K562 (cell line): Measurements from ENCODE around the gene ALK. TPM values are rescaled to one million over a fixed set of nuclear protein-coding genes. Genes with fewer than 3 reads are reported as not detected.

Source experiments
- ATAC-seq: fragments of 200-7000 bp; cut with Tn5 transposase; 3 replicates; pipeline ENCODE4 v1.9.1; 2020; ENCODE audit warnings: moderate library complexity
- BruUV-seq: library from RNA; stranded (reverse); fragments of 400-500 nt; replicated peaks from 2 replicates; lab custom pipeline; 2021; lab: Mats Ljungman, UMichigan
- CTCF ChIA-PET: fragments of 300-600 bp; formaldehyde crosslinking; extraction: SDS; loops from one replicate; lab custom pipeline; 2021; ENCODE audit warnings: low intra/inter-chr PET ratio; lab: Yijun Ruan, JAX
- POLR2A ChIA-PET: fragments of 300-600, 350-650 bp; sonication (Branson Sonifier 250); formaldehyde crosslinking; extraction: SDS; loops from one replicate; lab custom pipeline; 2021; ENCODE audit warnings: antibody characterized with exemption, inconsistent platforms; lab: Yijun Ruan, JAX
- DNase-seq, 4 experiments: peaks; one replicate each; pipeline versions ENCODE4 v3.0.0 to v3.0.0-alpha.2; 2011 to 2018; ENCODE audit warnings: low spot score in 3 of 4, mixed read lengths in 3 of 4; ENCODE audit errors: extremely low read depth in 1 of 4
- FAIRE-seq: peaks from 2 replicates; lab custom pipeline; 2011; peaks lifted over from hg19 to GRCh38; lab: Jason Lieb, UNC
- H2AFZ ChIP-seq: 2 replicates; pipeline ENCODE4 v1.6.0; 2011; ENCODE audit warnings: low read depth, low read length, control low read depth, inconsistent platforms
- H3K27ac ChIP-seq: fragments of 200-600 bp; 3 replicates; pipeline ENCODE4 v1.8.0; 2011; ENCODE audit warnings: low read depth, mild to moderate bottlenecking, control low read depth, inconsistent platforms, low read length, moderate library complexity, mixed read lengths; ENCODE audit errors: extremely low read depth
- H3K27me3 ChIP-seq, 2 experiments: fragments of 300-600 bp in 1 of 2; 2 replicates in 1 of 2; 3 replicates in 1 of 2; pipeline versions ENCODE4 v1.6.0 to v1.8.0; 2011; ENCODE audit warnings: inconsistent platforms in 2 of 2, low read length in 2 of 2, mild to moderate bottlenecking in 1 of 2, mixed read lengths in 1 of 2, moderate library complexity in 1 of 2; ENCODE audit not compliant: control insufficient read depth in 2 of 2, insufficient read depth in 2 of 2
- H3K36me3 ChIP-seq: fragments of 300-600 bp; 3 replicates; pipeline ENCODE4 v1.8.0; 2011; ENCODE audit warnings: mild to moderate bottlenecking, low read length, inconsistent platforms; ENCODE audit not compliant: control insufficient read depth, insufficient read depth
- H3K4me1 ChIP-seq, 2 experiments: fragments of 200-600 bp in 1 of 2; replicated peaks in 1 of 2; 2 replicates in 1 of 2; 3 replicates in 1 of 2; pipeline versions ENCODE4 v1.5.1 to v1.8.0; 2011; ENCODE audit warnings: inconsistent platforms in 2 of 2, low read length in 2 of 2, mild to moderate bottlenecking in 1 of 2, mixed read lengths in 1 of 2, moderate library complexity in 1 of 2; ENCODE audit not compliant: control insufficient read depth in 2 of 2, insufficient read depth in 2 of 2
- H3K4me2 ChIP-seq: 2 replicates; pipeline ENCODE4 v1.6.1; 2011; ENCODE audit warnings: low read length, control low read depth, inconsistent platforms, mixed read lengths; ENCODE audit not compliant: insufficient read depth
- H3K4me3 ChIP-seq: fragments of 200-600 bp; sonication (generic), shearing (Covaris generic); 2 replicates; pipeline ENCODE4 v1.5.1; 2016; ENCODE audit warnings: control low read depth, inconsistent platforms
- H3K79me2 ChIP-seq: fragments of 200-600 bp; 3 replicates; pipeline ENCODE4 v1.8.0; 2011; ENCODE audit warnings: low read length, inconsistent platforms; ENCODE audit not compliant: control insufficient read depth, insufficient read depth
- H3K9ac ChIP-seq, 2 experiments: 2 replicates each; pipeline versions ENCODE4 v1.6.0 to v1.6.1; 2011; ENCODE audit warnings: low read depth in 2 of 2, low read length in 2 of 2, control low read depth in 1 of 2, inconsistent platforms in 1 of 2, mild to moderate bottlenecking in 1 of 2, mixed read lengths in 1 of 2; ENCODE audit not compliant: insufficient read depth in 1 of 2
- H3K9me1 ChIP-seq: one replicate; pipeline ENCODE4 v1.6.0; 2011; ENCODE audit warnings: inconsistent platforms, mild to moderate bottlenecking, low read length, moderate library complexity; ENCODE audit not compliant: control insufficient read depth, insufficient read depth
- H3K9me3 ChIP-seq: replicated peaks from 2 replicates; pipeline ENCODE4 v1.5.1; 2011; ENCODE audit warnings: low read depth, low read length, inconsistent platforms; ENCODE audit not compliant: control insufficient read depth, insufficient read depth
- H4K20me1 ChIP-seq: replicated peaks from 2 replicates; pipeline ENCODE4 v1.6.1; 2011; ENCODE audit warnings: low read length, inconsistent platforms, mixed read lengths; ENCODE audit not compliant: control insufficient read depth, insufficient read depth
- CREB5 ChIP-seq: fragments of 250-450 bp; sonication (Bioruptor Pico); IDR thresholded peaks from 2 replicates; pipeline ENCODE4 v1.5.0; 2020; ENCODE audit warnings: mild to moderate bottlenecking
- CTCF ChIP-seq, 3 experiments: IDR thresholded peaks in 2 of 3; conservative IDR thresholded peaks in 1 of 3; 2 replicates each; pipeline ENCODE4 v1.5.1; 2011 to 2012; ENCODE audit warnings: low read length in 3 of 3, mild to moderate bottlenecking in 3 of 3, control low read depth in 2 of 3, improper control_type of control experiment in 1 of 3, inconsistent platforms in 1 of 3, low read depth in 1 of 3, mixed read lengths in 1 of 3, moderate library complexity in 1 of 3; ENCODE audit not compliant: insufficient read depth in 2 of 3
- HCFC1 ChIP-seq: IDR thresholded peaks from 2 replicates; pipeline ENCODE4 v1.6.1; 2012; ENCODE audit warnings: low read depth, low read length, improper control_type of control experiment
- KAT2B ChIP-seq: IDR thresholded peaks from one replicate; pipeline ENCODE4 v1.6.1; 2012; ENCODE audit warnings: low read depth, mild to moderate bottlenecking, control low read depth, inconsistent platforms, low read length, moderate library complexity
- KDM4B ChIP-seq, 2 experiments: fragments of 450-650 bp in 1 of 2; sonication (generic) in 1 of 2; IDR thresholded peaks; 2 replicates each; pipeline ENCODE4 v1.6.1; 2016 to 2017; ENCODE audit warnings: borderline replicate concordance in 2 of 2, antibody characterized with exemption in 1 of 2, low read depth in 1 of 2, mild to moderate bottlenecking in 1 of 2
- NFIC ChIP-seq: fragments of 450-650 bp; IDR thresholded peaks from 2 replicates; pipeline ENCODE4 v1.6.1; 2017; ENCODE audit warnings: mild to moderate bottlenecking, inconsistent platforms
- PRDM10 ChIP-seq: fragments of 450-650 bp; IDR thresholded peaks from 2 replicates; pipeline ENCODE4 v1.6.1; 2018; ENCODE audit not compliant: partially characterized antibody
- RBFOX2 ChIP-seq: fragments of 200-400 bp; formaldehyde crosslinking; IDR thresholded peaks from 2 replicates; pipeline ENCODE4 v1.6.1; 2017; ENCODE audit warnings: low read depth, mild to moderate bottlenecking, low read length, moderate library complexity
- STAT5A ChIP-seq: IDR thresholded peaks from 2 replicates; pipeline ENCODE4 v1.6.1; 2012; ENCODE audit warnings: low read length, inconsistent platforms, borderline replicate concordance
- THAP7 ChIP-seq: fragments of 250-450 bp; sonication (Bioruptor Pico); IDR thresholded peaks from 2 replicates; pipeline ENCODE4 v1.5.0; 2021
- ZBTB1 ChIP-seq: sonication (generic); formaldehyde crosslinking; IDR thresholded peaks from 2 replicates; pipeline ENCODE4 v1.8.1; 2023; ENCODE audit warnings: missing genetic modification reagents, low read depth, mild to moderate bottlenecking, borderline replicate concordance
- WGBS: fragments of 100-300 bp; shearing (Covaris generic); methylation state at CpG from one replicate; pipeline ENCODE4 v1.1.6; 2016; ENCODE audit warnings: low coverage, mixed read lengths; ENCODE audit not compliant: insufficient coverage; ENCODE audit errors: missing lambda C conversion rate; 5-methylcytosine and 5-hydroxymethylcytosine counted together
- in situ Hi-C: fragments of 300-500 bp; cut with MboI; formaldehyde crosslinking; loops from 4 replicates; pipeline ENCODE4 v1.15.0; 2018; ENCODE audit warnings: inconsistent platforms, mixed read lengths
- intact Hi-C: fragments of 100-400 bp; cut with micrococcal nuclease; formaldehyde crosslinking; loops from 2 replicates; pipeline ENCODE4 v1.14.2; 2022
- polyA plus RNA-seq, 8 experiments: library from polyadenylated mRNA; depleted of rRNA in 4 of 8; stranded (reverse) in 5 of 8; unstranded in 3 of 8; fragments of >200 nt; fragmentation: Nextera tagmentation in 2 of 8; fragmentation: Illumina TruSeq in 1 of 8; extraction: Ambion mirVana in 2 of 8; extraction: Trizol in 1 of 8; gene quantifications; 2 replicates each; pipeline versions ENCODE4 v1.2.1 to v1.2.3, GENCODE V29; 2011 to 2014; ENCODE audit warnings: inconsistent platforms in 1 of 8, missing spikeins in 1 of 8
- total RNA-seq, 7 experiments: library from RNA; depleted of rRNA in 6 of 7; stranded (reverse); fragments of >200 nt in 6 of 7; fragmentation: Illumina TruSeq in 2 of 7; extraction: Trizol in 2 of 7; gene quantifications; 2 replicates each; pipeline versions ENCODE4 v1.2.1 to v1.2.3, GENCODE V29; 2011 to 2021; ENCODE audit warnings: low replicate concordance in 1 of 7

ALK gene
- total and polyA plus RNA-seq, 9 of the 15 experiments (the other 6 are each of a cell fraction or from before 2014, with no cell fraction given) = not detected

- TF ChIP-seq THAP7 (no peak), HCFC1 (no peak)
These were observed 713.8 kb downstream of the ALK start (continued) for GRCh38 chr2:29207352-29208148.

- no TSS peak for BruUV-seq
- 3% methylated on average over 5 of the region's 5 CpGs for WGBS
- Histone ChIP-seq H3K9me3 (no peaks in the 10 kb centered on the region), H4K20me1 (no peaks in the 10 kb centered on the region), H2AFZ (no peak overlapping the region), H3K9me1 (no peaks in the 10 kb centered on the region), H3K36me3 (no peaks in the 10 kb centered on the region), H3K79me2 (no peaks in the 10 kb centered on the region), H3K27ac (no peak overlapping the region), H3K9ac (no peak overlapping the region), H3K4me2 (no peak overlapping the region), H3K27me3 (peaks cover 2 to 14% of the 10 kb centered on the region in 2 experiments; a peak in 2 of 5 replicates), H3K4me1 (no peaks in the 10 kb centered on the region), H3K4me3 (no peak overlapping the region)
- in situ Hi-C loops = loop anchor here (10.0 kb wide), 1 partner anchor 372 kb away; no protein-coding TSS in a partner anchor
- DNase-seq (no peak), ATAC-seq (no peak), FAIRE-seq (no peak)
- ChIA-PET POLR2A (no interaction called here), CTCF (no interaction called here)
- intact Hi-C loops = no loop called here
- TF ChIP-seq ZBTB1 (CRISPR knock-in tag) = no peak
- no peak for TF ChIP-seq RBFOX2
- no peak for TF ChIP-seq PRDM10
- TF ChIP-seq NFIC = no peak
- TF ChIP-seq KDM4B (IDR thresholded peaks at IDR 0.05; ENCODE audit: borderline replicate concordance in 2 of 2, low read depth in 1 of 2) = no peak
- 0 out of 6 replicates have a peak, but pooled peaks of 1 of the 3 experiments have one; percentile 13 for TF ChIP-seq CTCF (IDR thresholded peaks at IDR 0.05 in 2 of 3, conservative IDR thresholded peaks at IDR 0.05 in 1 of 3; ENCODE audit: insufficient read depth in 2 of 3, low read depth in 1 of 3, low read length in 3 of 3)
- no peak for TF ChIP-seq STAT5A
- no peak for TF ChIP-seq KAT2B
- TF ChIP-seq CREB5 (CRISPR knock-in tag) = no peak
These were observed 714.4 kb downstream of the ALK start for GRCh38 chr2:29206941-29207340.
